SK-N-SH treated with all-trans-retinoic acid at 6 μM for 48 hours (cell line): ENCODE measurements around the gene LSM12.

Experiments used
- ATAC-seq: fragments of 200-7000 bp; cut with Tn5 transposase; 3 replicates; pipeline ENCODE4 v1.9.1; 2020; ENCODE audit warnings: mild to moderate bottlenecking, moderate library complexity
- ARNTL ChIP-seq: fragments of 450-650 bp; formaldehyde crosslinking; IDR thresholded peaks from 2 replicates; pipeline ENCODE4 v1.5.0; 2020; ENCODE audit warnings: low read depth, mild to moderate bottlenecking, moderate library complexity, borderline replicate concordance
- BACH2 ChIP-seq: fragments of 250-450 bp; sonication (Bioruptor Pico); IDR thresholded peaks from 2 replicates; pipeline ENCODE4 v1.9.0; 2021; ENCODE audit warnings: mild to moderate bottlenecking, borderline replicate concordance
- CREB5 ChIP-seq: fragments of 250-450 bp; sonication (Bioruptor Pico); IDR thresholded peaks from 2 replicates; pipeline ENCODE4 v1.5.1; 2020; ENCODE audit warnings: low read depth, mild to moderate bottlenecking, moderate library complexity
- CSDC2 ChIP-seq: fragments of 250-450 bp; sonication (Bioruptor Pico); IDR thresholded peaks from 2 replicates; pipeline ENCODE4 v1.5.0; 2020; ENCODE audit warnings: mild to moderate bottlenecking, moderate library complexity
- CSRNP3 ChIP-seq: fragments of 250-450 bp; sonication (Bioruptor Pico); IDR thresholded peaks from 2 replicates; pipeline ENCODE4 v1.5.1; 2021; ENCODE audit warnings: mild to moderate bottlenecking, moderate library complexity
- ESRRG ChIP-seq: fragments of 250-450 bp; sonication (Bioruptor Pico); IDR thresholded peaks from 2 replicates; pipeline ENCODE4 v1.6.1; 2021; ENCODE audit warnings: mild to moderate bottlenecking
- GLIS3 ChIP-seq: fragments of 250-450 bp; sonication (Bioruptor Pico); IDR thresholded peaks from 2 replicates; pipeline ENCODE4 v1.5.0; 2020; ENCODE audit warnings: mild to moderate bottlenecking, moderate library complexity
- ISL1 ChIP-seq: fragments of 250-450 bp; sonication (Bioruptor Pico); IDR thresholded peaks from 2 replicates; pipeline ENCODE4 v2.1.2; 2022; ENCODE audit warnings: mild to moderate bottlenecking, moderate library complexity
- OSR1 ChIP-seq: fragments of 250-450 bp; sonication (Bioruptor Pico); IDR thresholded peaks from 2 replicates; pipeline ENCODE4 v1.8.0; 2022; ENCODE audit warnings: moderate library complexity, mild to moderate bottlenecking, inconsistent platforms
- PATZ1 ChIP-seq: fragments of 250-450 bp; sonication (Bioruptor Pico); IDR thresholded peaks from 2 replicates; pipeline ENCODE4 v1.8.0; 2020; ENCODE audit warnings: mild to moderate bottlenecking, moderate library complexity, borderline replicate concordance
- POU6F1 ChIP-seq: fragments of 250-450 bp; sonication (Bioruptor Pico); IDR thresholded peaks from 2 replicates; pipeline ENCODE4 v1.8.0; 2021; ENCODE audit warnings: low read depth, mild to moderate bottlenecking, moderate library complexity, borderline replicate concordance
- PPARA ChIP-seq: fragments of 250-450 bp; sonication (Bioruptor Pico); IDR thresholded peaks from 2 replicates; pipeline ENCODE4 v1.5.0; 2020; ENCODE audit warnings: mild to moderate bottlenecking, borderline replicate concordance
- RARB ChIP-seq: fragments of 250-450 bp; sonication (Bioruptor Pico); IDR thresholded peaks from 2 replicates; pipeline ENCODE4 v1.8.0; 2021; ENCODE audit warnings: mild to moderate bottlenecking, moderate library complexity
- SNAI2 ChIP-seq: fragments of 250-450 bp; sonication (Bioruptor Pico); IDR thresholded peaks from 2 replicates; pipeline ENCODE4 v1.5.0; 2020; ENCODE audit warnings: mild to moderate bottlenecking, moderate library complexity
- TCF4 ChIP-seq: fragments of 250-450 bp; sonication (Bioruptor Pico); IDR thresholded peaks from 2 replicates; pipeline ENCODE4 v1.8.0; 2021; ENCODE audit warnings: mild to moderate bottlenecking, moderate library complexity, borderline replicate concordance
- TOX ChIP-seq: fragments of 250-450 bp; sonication (Bioruptor Pico); IDR thresholded peaks from 2 replicates; pipeline ENCODE4 v1.8.0; 2021; ENCODE audit warnings: mild to moderate bottlenecking, moderate library complexity, borderline replicate concordance
- TSHZ2 ChIP-seq: fragments of 250-450 bp; sonication (Bioruptor Pico); IDR thresholded peaks from 2 replicates; pipeline ENCODE4 v1.5.0; 2020; ENCODE audit warnings: mild to moderate bottlenecking, moderate library complexity
- ZC3H10 ChIP-seq: fragments of 250-450 bp; sonication (Bioruptor Pico); IDR thresholded peaks from 2 replicates; pipeline ENCODE4 v1.5.1; 2021; ENCODE audit warnings: mild to moderate bottlenecking, moderate library complexity
- ZFP3 ChIP-seq: fragments of 250-450 bp; sonication (Bioruptor Pico); IDR thresholded peaks from 2 replicates; pipeline ENCODE4 v1.5.0; 2020; ENCODE audit warnings: mild to moderate bottlenecking, moderate library complexity
- ZFP30 ChIP-seq: fragments of 450-650 bp; formaldehyde crosslinking; IDR thresholded peaks from 2 replicates; pipeline ENCODE4 v1.5.0; 2022; ENCODE audit warnings: mild to moderate bottlenecking, moderate library complexity
- ZNF565 ChIP-seq: fragments of 450-650 bp; formaldehyde crosslinking; conservative IDR thresholded peaks from 2 replicates; pipeline ENCODE4 v1.5.0; 2020; ENCODE audit warnings: low read depth, mild to moderate bottlenecking, moderate library complexity
- ZNF70 ChIP-seq: fragments of 450-650 bp; formaldehyde crosslinking; IDR thresholded peaks from 2 replicates; pipeline ENCODE4 v1.5.0; 2020; ENCODE audit warnings: mild to moderate bottlenecking, moderate library complexity
- ZNF8 ChIP-seq: fragments of 450-650 bp; formaldehyde crosslinking; IDR thresholded peaks from 2 replicates; pipeline ENCODE4 v1.5.0; 2020; ENCODE audit warnings: mild to moderate bottlenecking, moderate library complexity

LSM12 gene

GRCh38 chr17:44024271-44024663 is 42.2 kb downstream of the LSM12 start:
- peak; percentile 25; the same call in 2 of the 3 replicates for ATAC-seq
- TF ChIP-seq TOX (CRISPR knock-in tag) (no peak), TCF4 (peak; percentile 18; the same call in 1 of the 2 replicates)
- TF ChIP-seq, all 23 proteins: peak for 1

GRCh38 chr17:44023545-44024270 is 42.8 kb downstream of the LSM12 start:
- ATAC-seq, result peak; percentile 25; the same call in 2 of the 3 replicates
- TF ChIP-seq ISL1 (CRISPR knock-in tag) (no peak), CSRNP3 (CRISPR knock-in tag) (no peak), BACH2 (CRISPR knock-in tag) (no peak), ZFP3 (CRISPR knock-in tag) (no peak), PPARA (CRISPR knock-in tag) (no peak), CREB5 (CRISPR knock-in tag) (no peak), ZC3H10 (CRISPR knock-in tag) (no peak), SNAI2 (CRISPR knock-in tag) (no peak), ZNF70 (CRISPR knock-in tag) (no peak), TCF4 (no peak), OSR1 (CRISPR knock-in tag) (no peak), PATZ1 (CRISPR knock-in tag) (no peak), CSDC2 (no peak), GLIS3 (CRISPR knock-in tag) (no peak), ESRRG (no peak), TOX (CRISPR knock-in tag) (no peak), POU6F1 (CRISPR knock-in tag) (no peak), ARNTL (no peak), RARB (CRISPR knock-in tag) (no peak), ZNF8 (CRISPR knock-in tag) (no peak)

GRCh38 chr17:44022246-44022645 is 44.2 kb downstream of the LSM12 start:
- ATAC-seq, result no peak
- no peak for TF ChIP-seq CSRNP3 (CRISPR knock-in tag)
- TF ChIP-seq OSR1 (CRISPR knock-in tag), result no peak
- no peak for TF ChIP-seq ARNTL
- no peak for TF ChIP-seq TCF4
- TF ChIP-seq RARB (CRISPR knock-in tag), result no peak
- TF ChIP-seq ZFP30 (CRISPR knock-in tag), result no peak
- no peak for TF ChIP-seq CSDC2
- no peak for TF ChIP-seq ZNF8 (CRISPR knock-in tag)
- TF ChIP-seq CREB5 (CRISPR knock-in tag), result no peak
- no peak for TF ChIP-seq PPARA (CRISPR knock-in tag)
- TF ChIP-seq PATZ1 (CRISPR knock-in tag), result no peak
- TF ChIP-seq TSHZ2 (CRISPR knock-in tag), result no peak
- TF ChIP-seq GLIS3 (CRISPR knock-in tag), result no peak
- no peak for TF ChIP-seq ZNF70 (CRISPR knock-in tag)
- TF ChIP-seq ZNF565, result no peak
